Ovary (tissue), 3 donors: ENCODE data around the gene PDSS2.

Experiments
- POLR2A ChIP-seq: fragments of 450-650 bp; IDR thresholded peaks from one replicate; pipeline ENCODE4 v1.6.1; 2017; ENCODE audit warnings: antibody characterized with exemption, mild to moderate bottlenecking, moderate library complexity
- TF ChIP-seq, protein P1 (sequence below), 3 donors: fragments of 450-650 bp in 2 of 3; fragments of 200-600 bp in 1 of 3; IDR thresholded peaks; one replicate each; pipeline versions ENCODE4 v1.5.1 to v1.8.0; 2016 to 2022; ENCODE audit warnings: antibody characterized with exemption in 3 of 3, mild to moderate bottlenecking in 1 of 3
- donor health status: DM: no; HTN: no; CAD: no.

DNA sequence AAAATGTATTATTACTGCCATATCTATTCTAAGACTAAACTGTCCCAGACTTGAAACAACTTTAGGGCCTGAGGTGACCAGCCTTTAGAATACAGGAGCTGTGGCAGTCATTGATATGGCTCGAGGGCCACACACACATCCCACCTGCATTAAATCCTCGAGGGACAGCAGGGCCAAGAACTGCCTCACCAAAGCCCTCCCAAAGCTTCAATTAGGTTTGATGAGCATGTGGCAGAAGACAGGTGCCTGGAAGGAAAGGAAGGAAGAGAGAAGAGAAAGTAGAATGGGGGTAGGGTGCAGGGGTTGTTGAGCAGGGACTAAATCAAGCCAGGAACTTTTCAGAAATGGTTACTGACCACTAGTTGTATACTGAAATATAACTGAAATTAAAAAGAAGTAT is 115.0 kb downstream of the PDSS2 start:
- TF ChIP-seq, protein P1, sequence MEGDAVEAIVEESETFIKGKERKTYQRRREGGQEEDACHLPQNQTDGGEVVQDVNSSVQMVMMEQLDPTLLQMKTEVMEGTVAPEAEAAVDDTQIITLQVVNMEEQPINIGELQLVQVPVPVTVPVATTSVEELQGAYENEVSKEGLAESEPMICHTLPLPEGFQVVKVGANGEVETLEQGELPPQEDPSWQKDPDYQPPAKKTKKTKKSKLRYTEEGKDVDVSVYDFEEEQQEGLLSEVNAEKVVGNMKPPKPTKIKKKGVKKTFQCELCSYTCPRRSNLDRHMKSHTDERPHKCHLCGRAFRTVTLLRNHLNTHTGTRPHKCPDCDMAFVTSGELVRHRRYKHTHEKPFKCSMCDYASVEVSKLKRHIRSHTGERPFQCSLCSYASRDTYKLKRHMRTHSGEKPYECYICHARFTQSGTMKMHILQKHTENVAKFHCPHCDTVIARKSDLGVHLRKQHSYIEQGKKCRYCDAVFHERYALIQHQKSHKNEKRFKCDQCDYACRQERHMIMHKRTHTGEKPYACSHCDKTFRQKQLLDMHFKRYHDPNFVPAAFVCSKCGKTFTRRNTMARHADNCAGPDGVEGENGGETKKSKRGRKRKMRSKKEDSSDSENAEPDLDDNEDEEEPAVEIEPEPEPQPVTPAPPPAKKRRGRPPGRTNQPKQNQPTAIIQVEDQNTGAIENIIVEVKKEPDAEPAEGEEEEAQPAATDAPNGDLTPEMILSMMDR (IDR thresholded peaks at IDR 0.05) = no peak
- no peak for TF ChIP-seq POLR2A
